ENCODE measurements around the gene OPA3.

DNA sequence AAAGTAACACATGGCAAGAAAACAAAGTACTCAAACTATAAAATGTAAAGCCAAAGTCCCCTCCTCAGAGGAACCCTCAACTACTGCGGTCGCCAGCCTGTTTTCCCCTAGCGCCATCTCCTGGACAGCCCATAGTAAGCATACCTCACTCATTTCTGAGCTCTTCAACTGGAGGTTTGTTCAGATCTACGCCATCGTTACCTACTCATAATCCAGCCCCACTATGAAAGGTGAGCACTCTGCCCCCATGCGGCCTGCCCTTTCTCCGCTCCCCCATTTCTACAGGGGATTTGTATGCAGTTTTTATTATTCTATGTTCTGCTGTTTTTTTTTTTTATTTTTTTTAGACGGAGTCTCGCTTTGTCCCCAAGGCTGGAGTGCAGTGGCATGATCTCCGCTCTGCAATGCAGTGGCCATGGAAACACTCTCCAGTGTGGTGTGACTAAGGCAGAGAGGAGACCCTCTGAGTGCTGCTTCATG lies 26.2 kb downstream of the OPA3 start:
- TF ChIP-seq CTCF (IDR thresholded peaks at IDR 0.05), result peak; percentile 49 to 67 (median 61)
- TF ChIP-seq EP300 (IDR thresholded peaks at IDR 0.05), result no peak

All from tibial nerve (tissue), 4 donors.